Activated CD8-positive, alpha-beta memory T cell treated with anti-CD3 and anti-CD28 coated beads for 48 hours (primary cell): ENCODE data around the gene IQUB.
"Not testable (repeated sequence)": the region's sequence is repeated elsewhere in the genome, so short reads cannot be mapped to it uniquely, and the experiment has no call there.

Source experiments
- DNase-seq, 3 experiments: peaks; one replicate each; pipeline ENCODE4 v3.0.0-alpha.2; 2020; ENCODE audit warnings: low read depth in 2 of 3, low spot score in 2 of 3

The IQUB gene

GRCh38 chr7:123548406-123548805 is 14.0 kb upstream of the IQUB start:
- no peak for DNase-seq

DNA sequence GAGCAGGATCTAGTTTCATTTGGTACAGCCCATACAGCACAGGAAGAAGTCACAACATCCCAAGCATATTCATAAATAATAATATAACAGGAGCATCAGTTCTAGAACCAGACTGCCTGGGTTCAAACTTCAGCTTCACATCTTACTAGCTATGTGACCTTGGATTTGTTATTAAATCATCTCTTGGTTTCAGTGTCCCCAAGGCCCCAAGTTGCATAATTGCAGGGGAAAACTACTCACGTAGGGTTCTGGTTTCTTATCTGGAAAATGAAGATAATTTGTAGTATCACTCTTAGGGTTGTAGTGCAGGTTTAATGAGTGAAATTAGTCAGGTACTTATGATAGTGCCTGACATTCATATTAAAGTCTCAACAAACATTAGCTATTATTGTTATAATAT is 5.5 kb upstream of the IQUB start:
- no peak for DNase-seq

DNA sequence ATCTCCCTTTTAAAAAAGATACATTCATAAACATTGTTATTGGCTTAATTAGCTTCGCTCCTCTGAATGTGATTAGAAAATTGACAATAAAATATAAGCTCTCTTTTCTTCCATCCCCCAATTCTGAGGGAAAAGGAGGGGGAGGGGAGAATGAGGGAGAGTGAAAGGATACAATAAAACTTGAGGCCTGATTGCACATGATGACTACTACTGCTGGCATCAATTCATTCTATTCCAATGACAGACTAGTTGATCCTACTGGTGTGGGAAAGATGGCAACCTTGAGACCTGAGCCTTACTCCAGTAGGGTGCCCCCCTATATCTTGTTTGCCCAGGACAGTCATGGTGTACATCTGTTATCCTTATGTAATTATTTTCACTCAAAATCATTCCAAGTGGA is 4.5 kb upstream of the IQUB start:
- DNase-seq: no peak

DNA sequence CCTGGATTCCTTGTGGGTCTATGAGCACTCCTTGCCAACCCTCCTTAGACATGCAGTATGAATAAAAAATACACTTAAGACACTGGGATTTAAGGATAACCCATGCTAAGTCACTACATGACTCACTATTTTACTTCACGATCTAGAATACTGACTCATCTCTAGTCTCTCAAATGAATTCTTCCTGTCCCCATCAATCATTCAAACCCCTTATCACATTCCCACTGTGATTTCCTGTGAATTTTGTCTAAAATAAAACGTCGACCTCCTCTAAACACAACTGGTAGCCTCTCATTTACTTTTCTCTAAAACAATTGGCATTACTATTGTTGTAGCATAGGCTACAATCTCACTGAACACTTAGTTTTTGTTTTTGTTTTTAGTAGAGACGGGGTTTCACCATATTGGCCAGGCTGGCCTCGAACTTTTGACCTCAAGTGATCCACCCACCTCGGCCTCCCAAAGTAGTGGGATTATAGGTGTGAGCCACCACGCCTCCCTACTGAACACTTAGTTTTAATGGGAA is 3.9 kb upstream of the IQUB start:
- DNase-seq: no peak

DNA sequence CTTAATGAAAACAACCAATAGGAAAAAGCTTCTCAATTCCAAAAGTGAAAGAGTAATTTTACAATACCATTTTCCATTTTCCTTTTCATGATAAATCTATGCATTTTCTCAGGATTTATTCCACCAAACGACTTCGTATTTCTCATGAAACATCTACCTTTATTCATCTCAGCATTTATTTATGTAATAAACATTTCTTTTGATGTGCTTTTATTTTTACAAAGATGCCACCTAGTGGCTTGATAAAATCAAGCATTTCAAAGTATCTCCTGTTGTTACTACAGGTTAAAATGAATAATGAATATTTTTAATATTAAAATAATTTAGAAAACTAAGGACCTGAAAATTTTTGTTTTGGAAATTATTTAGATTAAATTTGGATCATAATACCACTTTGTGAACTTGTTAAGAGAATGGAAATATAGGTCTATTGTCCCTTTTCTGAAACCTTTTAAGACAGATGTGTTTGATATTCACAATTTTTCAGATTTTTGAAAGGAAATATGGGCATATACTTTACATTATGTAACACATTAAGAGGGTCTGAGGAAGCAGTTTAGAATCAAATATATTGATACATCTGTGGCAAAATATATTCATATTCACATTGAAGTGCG is 2.7 kb upstream of the IQUB start:
- no peak for DNase-seq

GRCh38 chr7:123535517-123535916 is 1.1 kb upstream of the IQUB start:
- no peak for DNase-seq

- no peak for DNase-seq
Observed at GRCh38 chr7:123533929-123534382, 439 bp downstream of the IQUB start.

DNA sequence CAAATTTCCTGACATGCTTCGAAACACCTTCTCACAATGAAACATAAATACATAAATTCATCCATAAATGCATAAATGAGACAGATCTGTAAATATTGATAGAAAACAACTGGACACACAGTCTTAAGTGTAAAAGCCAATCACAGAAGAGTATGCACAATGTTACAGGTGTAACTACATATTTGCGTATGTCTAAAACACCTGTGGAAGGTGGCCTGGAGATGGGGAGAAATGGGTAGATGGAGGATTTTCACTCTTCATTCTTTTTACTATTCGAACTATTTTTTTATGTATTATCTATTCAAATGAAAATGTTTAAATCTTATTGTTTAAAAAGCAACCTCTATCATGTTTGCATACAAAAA is 860 bp downstream of the IQUB start:
- no peak for DNase-seq

DNA sequence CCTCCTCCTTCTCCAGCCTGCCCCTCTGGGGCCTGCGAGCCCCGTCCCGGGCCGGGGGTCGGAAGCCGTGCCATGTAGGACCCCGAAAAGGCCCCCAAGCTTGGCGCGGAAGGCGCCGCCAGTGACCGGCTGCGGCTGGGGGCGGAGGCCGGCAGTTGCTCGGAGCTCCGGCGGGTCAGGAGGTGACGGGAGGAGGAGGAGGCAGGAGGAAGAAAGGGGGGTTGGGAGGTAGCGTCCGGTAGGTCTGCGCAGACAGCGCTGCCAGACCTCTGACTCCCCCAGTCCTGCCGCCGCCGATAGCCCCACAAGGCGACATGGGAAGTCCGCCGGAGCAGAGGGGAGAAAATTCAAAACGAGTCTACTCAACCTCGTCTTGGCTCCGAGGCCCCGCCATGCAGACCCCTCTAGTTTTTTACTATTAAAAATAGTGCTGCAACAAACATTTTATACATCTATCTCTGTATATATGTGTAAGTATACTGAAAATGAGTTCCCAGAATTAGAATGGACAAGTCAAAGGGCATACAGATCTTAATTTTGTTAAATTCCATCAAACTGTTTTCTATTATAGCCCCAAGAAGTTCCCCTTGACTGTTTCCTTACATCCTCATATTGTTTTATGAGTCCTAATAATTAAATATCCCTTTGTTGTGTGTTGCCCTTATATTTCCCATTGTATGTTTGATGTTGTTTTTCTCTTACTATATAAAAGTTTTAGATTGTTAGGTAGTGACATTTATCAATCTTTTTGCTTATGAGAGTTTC is 1.4 kb downstream of the IQUB start:
- DNase-seq: not testable (repeated sequence)

- not testable (repeated sequence) for DNase-seq
Observed at GRCh38 chr7:123532343-123532742, 2.1 kb downstream of the IQUB start.

DNA sequence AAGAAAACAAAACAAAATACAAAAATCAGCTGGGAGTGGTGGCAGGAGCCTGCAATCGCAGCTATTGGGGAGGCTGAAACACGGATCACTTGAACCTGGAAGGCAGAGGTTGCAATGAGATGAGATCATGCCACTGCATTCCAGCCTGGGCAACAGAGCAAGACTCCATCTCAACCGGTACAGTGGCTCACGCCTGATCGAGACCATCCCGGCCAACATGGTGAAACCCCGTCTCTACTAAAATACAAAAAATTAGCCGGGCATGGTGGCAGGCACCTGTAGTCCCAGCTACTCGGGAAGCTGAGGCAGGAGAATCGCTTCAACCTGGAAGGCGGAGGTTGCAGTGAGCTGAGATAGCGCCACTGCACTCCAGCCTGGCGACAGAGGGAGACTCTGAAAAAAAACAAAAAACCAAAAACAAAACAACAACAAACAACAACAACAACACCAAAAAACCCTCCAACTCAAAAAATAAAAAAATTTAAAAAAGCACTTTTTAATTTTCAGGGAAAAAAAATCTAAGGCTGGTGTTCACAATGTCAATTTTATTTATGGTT is 4.3 kb downstream of the IQUB start:
- DNase-seq: not testable (repeated sequence)

DNA sequence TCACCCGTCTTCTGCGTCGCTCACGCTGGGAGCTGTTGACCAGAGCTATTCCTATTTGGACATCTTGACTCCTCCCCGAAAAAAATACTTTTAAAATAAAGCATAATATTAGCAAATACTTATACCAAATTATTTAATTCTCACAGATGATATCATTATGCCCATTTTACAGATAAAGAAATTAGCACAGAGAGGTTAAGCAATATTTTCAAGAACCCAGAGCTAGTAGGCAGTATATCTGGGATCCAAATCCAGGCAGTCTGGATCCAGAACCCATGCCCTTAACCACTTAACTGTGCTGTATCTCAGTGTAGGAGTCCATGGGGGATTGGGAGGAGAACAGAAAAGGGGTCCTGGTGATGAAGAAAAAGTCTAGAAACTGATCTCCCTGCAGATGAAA is 6.1 kb downstream of the IQUB start:
- no peak for DNase-seq

DNA sequence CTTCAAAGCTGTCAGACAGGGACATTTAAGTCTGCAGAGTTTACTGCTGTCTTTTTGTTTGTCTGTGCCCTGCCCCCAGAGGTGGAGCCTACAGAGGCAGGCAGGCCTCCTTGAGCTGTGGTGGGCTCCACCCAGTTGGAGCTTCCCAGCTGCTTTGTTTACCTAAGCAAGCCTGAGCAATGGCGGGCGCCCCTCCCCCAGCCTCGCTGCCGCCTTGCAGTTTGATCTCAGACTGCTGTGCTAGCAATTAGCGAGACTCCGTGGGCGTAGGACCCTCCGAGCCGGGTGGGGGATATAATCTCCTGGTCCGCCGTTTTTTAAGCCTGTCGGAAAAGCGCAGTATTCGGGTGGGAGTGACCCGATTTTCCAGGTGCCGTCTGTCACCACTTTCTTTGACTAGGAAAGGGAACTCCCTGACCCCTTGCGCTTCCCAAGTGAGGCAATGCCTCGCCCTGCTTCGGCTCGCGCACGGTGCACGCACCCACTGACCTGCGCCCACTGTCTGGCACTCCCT is 6.6 kb downstream of the IQUB start:
- DNase-seq: not testable (repeated sequence)

GRCh38 chr7:123526533-123526932 is 7.9 kb downstream of the IQUB start:
- not testable (repeated sequence) for DNase-seq

- no peak for DNase-seq
Observed at GRCh38 chr7:123522066-123522465, 12.3 kb downstream of the IQUB start.

- no peak for DNase-seq
Observed at GRCh38 chr7:123505221-123505620, 29.2 kb downstream of the IQUB start.

- no peak for DNase-seq
Observed at GRCh38 chr7:123502201-123502600, 32.2 kb downstream of the IQUB start.

GRCh38 chr7:123500878-123501489 is 33.4 kb downstream of the IQUB start:
- no peak for DNase-seq

GRCh38 chr7:123499211-123499970 is 35.0 kb downstream of the IQUB start:
- no peak for DNase-seq

GRCh38 chr7:123498601-123499000 is 35.8 kb downstream of the IQUB start:
- no peak for DNase-seq

- DNase-seq: no peak
Observed at GRCh38 chr7:123498031-123498430, 36.4 kb downstream of the IQUB start.
